ENCODE measurements around the gene IDH1.

IDH1 gene

DNA sequence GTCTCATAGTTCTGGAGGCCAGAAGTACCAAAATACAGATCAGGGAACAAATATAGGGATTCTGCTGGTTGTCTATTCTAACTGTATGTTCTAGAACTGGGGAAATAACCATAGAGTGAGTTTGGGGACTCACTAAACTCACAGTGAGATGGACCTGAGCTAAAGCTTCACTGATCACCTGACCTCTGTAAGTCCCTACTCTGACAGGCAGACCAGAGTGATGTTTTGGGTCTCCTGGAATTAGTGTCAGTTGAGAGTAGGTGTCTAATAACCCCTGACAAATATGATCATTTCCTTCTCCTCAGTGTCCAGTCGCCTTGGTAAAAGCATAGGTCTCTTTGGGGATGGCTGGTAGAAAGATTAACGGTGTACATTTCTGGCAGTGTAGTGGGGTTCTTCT is 25.4 kb upstream of the IDH1 start:
- Histone ChIP-seq H3K4me3 (ENCODE audit: severe bottlenecking) (no peak overlapping the region), H3K27ac (ENCODE audit: poor library complexity, severe bottlenecking) (no peak overlapping the region), H3K4me1 (ENCODE audit: insufficient read depth, poor library complexity, severe bottlenecking) (no peaks in the 10 kb centered on the region), H3K36me3 (ENCODE audit: low read depth) (peaks cover 88% of the 10 kb centered on the region), H3K27me3 (ENCODE audit: insufficient read depth, poor library complexity, severe bottlenecking) (no peaks in the 10 kb centered on the region), H3K9me3 (ENCODE audit: severe bottlenecking) (no peaks in the 10 kb centered on the region)
- TF ChIP-seq, protein P1, sequence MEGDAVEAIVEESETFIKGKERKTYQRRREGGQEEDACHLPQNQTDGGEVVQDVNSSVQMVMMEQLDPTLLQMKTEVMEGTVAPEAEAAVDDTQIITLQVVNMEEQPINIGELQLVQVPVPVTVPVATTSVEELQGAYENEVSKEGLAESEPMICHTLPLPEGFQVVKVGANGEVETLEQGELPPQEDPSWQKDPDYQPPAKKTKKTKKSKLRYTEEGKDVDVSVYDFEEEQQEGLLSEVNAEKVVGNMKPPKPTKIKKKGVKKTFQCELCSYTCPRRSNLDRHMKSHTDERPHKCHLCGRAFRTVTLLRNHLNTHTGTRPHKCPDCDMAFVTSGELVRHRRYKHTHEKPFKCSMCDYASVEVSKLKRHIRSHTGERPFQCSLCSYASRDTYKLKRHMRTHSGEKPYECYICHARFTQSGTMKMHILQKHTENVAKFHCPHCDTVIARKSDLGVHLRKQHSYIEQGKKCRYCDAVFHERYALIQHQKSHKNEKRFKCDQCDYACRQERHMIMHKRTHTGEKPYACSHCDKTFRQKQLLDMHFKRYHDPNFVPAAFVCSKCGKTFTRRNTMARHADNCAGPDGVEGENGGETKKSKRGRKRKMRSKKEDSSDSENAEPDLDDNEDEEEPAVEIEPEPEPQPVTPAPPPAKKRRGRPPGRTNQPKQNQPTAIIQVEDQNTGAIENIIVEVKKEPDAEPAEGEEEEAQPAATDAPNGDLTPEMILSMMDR (IDR thresholded peaks at IDR 0.05; ENCODE audit: poor library complexity, severe bottlenecking), result no peak
- DNase-seq (ENCODE audit: low spot score) (no peak), ATAC-seq (ENCODE audit: low read depth) (no peak)

DNA sequence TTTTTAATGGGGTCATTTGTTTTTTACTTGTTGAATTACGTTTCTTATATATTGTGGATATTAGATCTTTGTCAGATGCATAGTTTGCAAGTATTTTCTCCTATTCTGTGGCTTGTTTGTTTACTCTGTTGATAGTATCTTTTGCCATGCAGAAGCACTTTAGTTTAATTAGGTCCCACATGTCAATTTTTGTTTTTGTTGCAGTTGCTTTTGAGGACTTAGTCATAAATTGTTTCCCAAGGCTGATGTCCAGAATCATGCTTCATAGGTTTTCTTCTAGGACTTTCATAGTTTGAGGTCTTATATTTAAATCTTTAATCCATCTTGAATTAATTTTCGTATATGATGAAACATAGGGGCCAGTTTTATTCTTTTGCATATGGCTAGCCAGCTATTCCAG is 24.4 kb upstream of the IDH1 start:
- ATAC-seq (ENCODE audit: low read depth) (no peak), DNase-seq (ENCODE audit: low spot score) (no peak)
- no peaks in the 10 kb centered on the region for H3K4me1 ChIP-seq (ENCODE audit: insufficient read depth, poor library complexity, severe bottlenecking)
- no peak overlapping the region for H3K4me3 ChIP-seq (ENCODE audit: severe bottlenecking)
- no peak overlapping the region for H3K27ac ChIP-seq (ENCODE audit: poor library complexity, severe bottlenecking)
- no peaks in the 10 kb centered on the region for H3K27me3 ChIP-seq (ENCODE audit: insufficient read depth, poor library complexity, severe bottlenecking)
- TF ChIP-seq, protein P1 (IDR thresholded peaks at IDR 0.05; ENCODE audit: poor library complexity, severe bottlenecking), result no peak
- H3K36me3 ChIP-seq (ENCODE audit: low read depth), result peaks cover 88% of the 10 kb centered on the region
- no peaks in the 10 kb centered on the region for H3K9me3 ChIP-seq (ENCODE audit: severe bottlenecking)

DNA sequence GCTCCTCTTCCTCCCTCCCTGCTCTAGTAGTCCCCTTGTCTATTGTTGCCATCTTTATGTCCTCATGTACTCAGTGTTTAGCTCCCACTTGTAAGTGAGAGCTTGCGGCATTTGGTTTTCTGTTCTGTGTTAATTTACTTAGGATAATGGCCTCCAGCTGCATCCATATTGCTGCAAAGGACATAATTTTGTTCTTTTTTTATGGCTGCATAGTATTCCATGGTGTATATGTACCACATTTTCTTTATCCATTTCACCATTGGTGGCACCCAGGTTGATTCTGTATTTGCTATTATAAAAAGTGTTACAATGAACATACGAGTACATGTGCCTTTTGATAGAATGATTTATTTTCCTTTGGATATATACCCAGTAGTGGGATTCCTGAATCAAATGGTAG is 23.7 kb upstream of the IDH1 start:
- Histone ChIP-seq H3K4me3 (ENCODE audit: severe bottlenecking) (no peak overlapping the region), H3K27ac (ENCODE audit: poor library complexity, severe bottlenecking) (no peak overlapping the region), H3K9me3 (ENCODE audit: severe bottlenecking) (no peaks in the 10 kb centered on the region), H3K36me3 (ENCODE audit: low read depth) (peaks cover 91% of the 10 kb centered on the region), H3K4me1 (ENCODE audit: insufficient read depth, poor library complexity, severe bottlenecking) (no peaks in the 10 kb centered on the region), H3K27me3 (ENCODE audit: insufficient read depth, poor library complexity, severe bottlenecking) (no peaks in the 10 kb centered on the region)
- DNase-seq (ENCODE audit: low spot score) (no peak), ATAC-seq (ENCODE audit: low read depth) (no peak)
- TF ChIP-seq, protein P1 (IDR thresholded peaks at IDR 0.05; ENCODE audit: poor library complexity, severe bottlenecking), result no peak

DNA sequence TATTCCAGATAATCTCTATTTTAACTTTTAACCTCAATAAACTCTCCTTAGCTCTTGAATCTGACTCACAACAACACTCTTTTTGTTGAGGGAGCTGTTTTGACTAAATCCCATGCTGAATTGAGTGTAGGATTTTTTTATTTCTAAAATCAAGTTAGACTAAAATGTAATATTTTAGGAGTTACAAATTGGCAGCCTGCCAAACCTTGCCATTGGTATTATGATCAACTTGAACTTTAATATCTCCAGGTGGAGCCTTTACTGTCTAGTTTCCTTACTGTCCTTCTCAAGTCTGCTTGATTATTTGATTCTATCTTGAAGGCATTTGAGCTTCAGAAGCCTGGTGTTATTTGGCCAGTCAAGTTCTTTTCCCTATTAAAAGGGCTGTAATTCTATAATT is 19.9 kb upstream of the IDH1 start:
- H3K9me3 ChIP-seq (ENCODE audit: severe bottlenecking), result no peaks in the 10 kb centered on the region
- peaks cover 81% of the 10 kb centered on the region for H3K36me3 ChIP-seq (ENCODE audit: low read depth)
- no peaks in the 10 kb centered on the region for H3K27me3 ChIP-seq (ENCODE audit: insufficient read depth, poor library complexity, severe bottlenecking)
- DNase-seq (ENCODE audit: low spot score) (no peak), ATAC-seq (ENCODE audit: low read depth) (no peak)
- H3K27ac ChIP-seq (ENCODE audit: poor library complexity, severe bottlenecking), result no peak overlapping the region
- no peak overlapping the region for H3K4me3 ChIP-seq (ENCODE audit: severe bottlenecking)
- H3K4me1 ChIP-seq (ENCODE audit: insufficient read depth, poor library complexity, severe bottlenecking), result no peaks in the 10 kb centered on the region
- TF ChIP-seq, protein P1 (IDR thresholded peaks at IDR 0.05; ENCODE audit: poor library complexity, severe bottlenecking), result no peak

DNA sequence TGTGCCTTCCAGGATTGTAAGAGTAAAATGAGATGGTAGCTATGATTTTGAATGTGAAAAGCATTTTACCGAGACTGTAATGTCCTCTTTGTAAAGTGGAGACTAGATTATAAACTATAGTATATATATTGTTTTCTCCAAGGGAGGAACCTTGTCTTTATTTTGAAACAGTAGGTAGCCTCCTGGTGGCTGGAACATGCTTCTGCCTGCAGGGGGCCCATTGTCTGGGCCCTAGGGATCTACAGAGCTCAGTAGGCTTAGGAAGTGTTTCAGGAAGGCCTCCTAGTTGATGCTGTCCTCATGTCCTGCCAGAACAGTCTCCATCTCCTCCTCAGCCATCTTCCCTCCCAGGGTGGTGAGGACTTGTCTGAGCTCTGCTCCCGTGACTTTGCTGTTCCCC is 14.2 kb upstream of the IDH1 start:
- TF ChIP-seq, protein P1 (IDR thresholded peaks at IDR 0.05; ENCODE audit: poor library complexity, severe bottlenecking), result no peak
- H3K27ac ChIP-seq (ENCODE audit: poor library complexity, severe bottlenecking), result no peak overlapping the region
- ATAC-seq (ENCODE audit: low read depth) (no peak), DNase-seq (ENCODE audit: low spot score) (no peak)
- H3K9me3 ChIP-seq (ENCODE audit: severe bottlenecking), result no peaks in the 10 kb centered on the region
- H3K36me3 ChIP-seq (ENCODE audit: low read depth), result peaks cover 28% of the 10 kb centered on the region
- H3K27me3 ChIP-seq (ENCODE audit: insufficient read depth, poor library complexity, severe bottlenecking), result no peaks in the 10 kb centered on the region
- peaks cover 10% of the 10 kb centered on the region for H3K4me1 ChIP-seq (ENCODE audit: insufficient read depth, poor library complexity, severe bottlenecking)
- H3K4me3 ChIP-seq (ENCODE audit: severe bottlenecking), result no peak overlapping the region
